ENCODE results near the gene BTBD18.
A peak's percentile ranks its signal among the peaks of the same experiment; 100 is the strongest.

BTBD18 gene, protein sequence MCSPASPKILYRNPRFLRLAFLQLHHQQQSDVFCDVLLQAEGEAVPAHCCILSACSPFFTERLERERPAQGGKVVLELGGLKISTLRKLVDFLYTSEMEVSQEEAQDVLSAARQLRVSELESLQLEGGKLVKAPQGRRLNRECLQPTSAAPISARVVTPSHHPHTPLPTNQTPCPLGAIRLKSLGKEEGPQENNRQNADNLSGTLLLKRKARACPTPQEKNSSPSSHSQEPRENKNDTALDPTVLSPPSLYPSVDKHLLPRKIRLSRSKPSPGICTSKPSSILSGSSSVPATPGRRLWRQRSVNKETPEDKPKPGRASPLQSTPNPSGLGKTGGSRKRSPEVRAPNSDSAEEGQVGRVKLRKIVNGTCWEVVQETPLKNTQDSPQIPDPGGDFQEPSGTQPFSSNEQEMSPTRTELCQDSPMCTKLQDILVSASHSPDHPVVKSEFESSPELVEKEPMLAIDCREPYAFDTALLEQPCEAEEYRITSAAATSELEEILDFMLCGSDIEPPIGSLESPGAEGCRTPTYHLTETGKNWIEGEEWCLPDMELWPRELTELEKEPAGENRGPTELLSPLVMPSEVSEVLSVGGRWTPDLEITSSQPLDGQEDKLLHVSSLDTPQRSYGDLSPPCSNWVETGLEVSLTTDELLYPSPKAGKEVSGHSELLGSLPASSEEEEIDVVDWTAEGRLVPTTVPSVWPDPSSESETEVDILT

DNA sequence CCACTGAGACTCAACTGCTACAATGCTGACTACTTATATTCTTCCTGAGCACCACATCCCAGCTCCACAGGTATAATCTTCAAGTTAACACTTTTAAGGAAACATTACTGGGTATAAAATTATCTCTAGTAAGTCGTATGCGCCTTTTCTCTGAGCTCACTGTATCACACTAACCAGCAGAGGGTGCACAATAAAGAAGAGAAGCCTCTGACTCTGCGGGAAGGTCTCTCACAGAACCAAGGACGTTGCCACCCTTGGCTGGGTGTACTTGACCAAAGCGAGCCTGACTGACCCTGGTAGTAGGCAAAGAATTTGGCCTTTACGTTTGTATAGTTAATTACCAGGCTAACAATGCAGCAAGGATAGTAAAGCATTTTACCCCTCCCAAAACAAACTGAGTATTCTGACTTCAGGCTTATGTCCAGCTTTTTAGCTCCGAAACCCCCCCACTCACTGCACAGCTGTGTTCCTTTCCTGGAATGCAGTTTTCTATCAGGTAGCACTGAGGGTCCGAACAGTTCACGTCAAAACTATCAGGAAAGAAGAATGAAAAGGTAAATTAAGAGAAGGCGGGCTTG lies at the start of gene BTBD18:
Gene BTBD18, minus strand, starts transcription at position 144 of the 578 bp plus-strand sequence. CDS start 631 bp downstream, outside the sequence.
- DNase-seq (ENCODE audit: low read depth in 2 of 2) = no peak

DNA sequence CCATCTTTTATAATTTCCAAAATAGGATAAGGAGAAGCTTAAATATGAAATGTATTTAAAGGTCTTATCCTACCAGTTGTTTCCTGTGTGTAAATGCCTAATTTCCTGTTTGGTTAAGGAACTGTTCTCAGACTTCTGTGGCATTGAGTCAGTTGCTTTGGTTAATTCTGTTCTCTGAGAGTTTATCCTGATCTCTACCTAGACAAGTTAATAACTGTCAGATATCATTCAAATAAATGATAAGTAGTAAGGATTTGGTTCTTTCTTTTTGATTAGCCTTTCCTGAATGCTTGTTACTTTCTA lies 49.5 kb upstream of the BTBD18 start:
- DNase-seq (ENCODE audit: low read depth in 2 of 2) = no peak

DNA sequence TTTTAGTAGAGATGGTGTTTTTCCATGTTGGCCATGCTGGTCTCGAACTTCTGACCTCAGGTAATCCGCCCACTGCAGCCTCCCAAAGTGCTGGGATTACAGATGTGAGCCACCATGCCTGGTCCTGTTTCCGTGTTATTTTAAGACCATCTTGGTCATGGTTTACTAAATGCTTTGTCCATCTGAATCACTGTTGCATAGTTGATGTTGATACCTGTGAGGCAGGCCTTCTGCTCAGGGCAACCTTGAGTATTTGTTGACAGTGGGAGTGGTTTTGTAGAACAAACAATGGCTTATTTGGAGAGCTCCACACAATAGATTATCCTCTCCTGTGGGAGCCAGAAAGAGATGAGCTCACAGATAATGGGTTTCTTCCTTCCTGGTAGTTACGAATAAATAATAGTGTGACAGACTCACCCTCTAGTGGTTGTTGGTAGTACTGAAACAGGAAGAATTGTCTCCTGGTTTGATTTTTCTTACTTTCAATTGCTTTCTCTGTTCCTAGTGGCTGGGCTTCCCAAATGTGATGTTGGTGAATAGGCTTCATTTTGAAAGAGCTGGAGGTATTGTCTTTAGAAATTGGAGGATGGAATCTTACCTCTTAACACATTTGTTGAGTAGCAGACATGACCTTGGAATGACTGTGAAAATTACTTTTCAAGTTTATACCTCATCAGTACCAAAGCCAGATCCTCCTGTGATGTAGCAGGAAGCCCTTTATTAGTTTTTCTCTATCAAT lies 49.0 kb upstream of the BTBD18 start:
- no peak for DNase-seq (ENCODE audit: low read depth in 2 of 2)

DNA sequence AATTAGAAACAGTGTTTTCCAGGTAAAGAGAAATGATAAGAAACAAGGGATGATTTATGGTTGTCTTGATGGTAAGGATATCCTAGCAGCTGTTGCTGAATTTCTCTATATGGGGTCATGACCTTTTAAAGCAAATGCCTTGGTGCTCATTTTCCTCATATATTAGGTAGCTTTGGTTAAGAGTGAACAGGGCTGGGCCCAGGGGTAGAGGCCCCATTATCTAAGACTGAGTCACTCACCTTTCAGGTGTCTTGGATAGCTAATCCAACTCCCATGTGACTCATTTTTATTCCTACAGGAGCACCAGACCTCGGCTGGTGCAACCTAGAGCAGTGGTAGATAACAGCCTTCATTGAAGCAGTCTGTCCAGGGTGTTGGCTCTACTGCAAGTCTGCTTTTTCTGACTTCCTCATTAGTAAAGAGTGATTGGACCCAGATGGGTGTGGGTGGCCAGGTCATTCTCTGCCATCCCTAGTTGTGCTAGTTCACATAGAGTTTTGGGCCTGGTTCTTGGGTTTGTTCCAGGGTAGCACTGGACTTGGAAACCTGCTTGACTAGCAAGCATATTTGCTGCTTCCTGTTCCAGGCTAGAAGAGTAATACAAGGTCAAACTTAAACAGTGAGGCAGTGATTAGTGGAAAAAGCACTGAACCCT lies 47.4 kb upstream of the BTBD18 start:
- no peak for DNase-seq (ENCODE audit: low read depth in 2 of 2)

DNA sequence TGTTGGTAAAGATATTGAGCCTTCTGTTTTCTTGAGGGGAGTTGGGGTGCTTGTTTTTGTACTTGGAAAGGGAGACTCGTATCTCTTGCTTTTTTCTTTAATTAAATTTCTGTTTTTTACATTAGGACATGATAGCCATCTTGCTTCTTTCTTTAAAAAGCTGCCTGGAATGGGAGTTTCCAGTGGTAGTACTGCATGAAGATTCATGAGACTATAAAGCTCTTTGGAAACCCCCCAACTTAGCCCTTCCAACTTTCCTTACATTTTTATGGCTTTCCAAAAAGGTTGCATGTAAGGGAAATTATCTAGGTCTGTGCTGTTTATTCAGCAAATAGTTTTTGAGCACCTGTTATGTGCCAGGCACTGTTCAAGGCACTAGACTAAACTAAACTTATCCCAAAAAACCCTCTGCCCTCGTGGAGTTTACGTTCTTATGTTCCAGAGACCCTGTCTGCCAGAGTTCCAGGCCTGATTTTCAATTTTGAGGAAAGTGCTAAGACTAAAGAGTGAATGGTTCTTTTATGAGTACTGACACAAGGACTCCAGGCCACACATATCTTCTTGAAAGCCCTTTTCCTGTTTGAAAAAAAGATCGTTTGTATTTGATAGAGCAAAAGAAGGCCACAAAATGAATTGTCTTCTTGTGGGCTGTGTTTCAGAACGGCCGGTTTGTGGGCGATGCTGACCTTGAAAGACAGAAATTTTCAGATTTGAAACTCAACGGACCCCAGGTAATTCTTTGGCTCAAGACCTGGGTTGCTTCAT lies 41.9 kb upstream of the BTBD18 start:
- DNase-seq (ENCODE audit: low read depth in 2 of 2) = no peak

DNA sequence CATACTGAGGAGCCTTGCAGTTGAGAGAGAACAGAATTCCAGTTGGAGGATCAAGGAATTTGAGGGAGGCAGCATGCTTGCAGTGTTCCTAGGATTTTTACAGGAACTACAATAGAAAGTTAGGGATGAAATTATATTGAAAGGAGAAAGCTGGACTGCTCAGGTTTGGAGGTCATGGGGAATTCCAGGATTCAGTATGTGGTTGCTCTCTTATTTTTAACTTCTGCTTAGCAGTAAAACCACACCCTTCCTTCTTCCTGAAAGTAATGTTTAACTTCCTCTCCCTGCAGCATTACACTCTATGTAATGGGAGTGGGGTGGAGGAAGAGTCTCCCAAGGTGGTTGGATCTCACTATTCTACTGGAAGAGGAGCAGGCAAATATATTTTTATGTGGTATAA lies 41.3 kb upstream of the BTBD18 start:
- no peak for DNase-seq (ENCODE audit: low read depth in 2 of 2)

DNA sequence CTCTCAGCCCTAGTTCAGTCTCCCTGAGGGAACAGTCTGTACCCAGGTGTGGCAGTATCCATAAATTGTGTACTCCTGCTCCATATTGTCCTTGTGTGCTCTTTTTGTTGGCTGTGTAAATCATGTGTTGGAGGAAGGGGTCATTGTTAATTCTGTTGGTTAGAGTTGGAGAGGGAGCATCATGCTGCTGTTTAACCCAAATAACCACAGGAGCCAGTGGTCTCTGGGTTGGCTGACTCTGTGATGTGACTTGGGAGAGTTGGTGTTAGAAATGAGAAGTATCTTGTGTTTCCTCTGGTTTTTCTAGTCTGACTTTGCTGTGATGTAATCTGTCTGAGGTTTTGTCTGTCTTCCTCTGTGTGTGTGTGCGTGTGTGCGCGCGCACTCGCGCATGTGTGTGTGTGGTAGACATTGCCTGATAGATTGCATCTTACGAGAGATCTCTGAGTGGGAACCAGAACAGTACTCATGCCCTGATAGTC lies 40.5 kb upstream of the BTBD18 start:
- DNase-seq (ENCODE audit: low read depth in 2 of 2) = peak; percentile 54 to 67

DNA sequence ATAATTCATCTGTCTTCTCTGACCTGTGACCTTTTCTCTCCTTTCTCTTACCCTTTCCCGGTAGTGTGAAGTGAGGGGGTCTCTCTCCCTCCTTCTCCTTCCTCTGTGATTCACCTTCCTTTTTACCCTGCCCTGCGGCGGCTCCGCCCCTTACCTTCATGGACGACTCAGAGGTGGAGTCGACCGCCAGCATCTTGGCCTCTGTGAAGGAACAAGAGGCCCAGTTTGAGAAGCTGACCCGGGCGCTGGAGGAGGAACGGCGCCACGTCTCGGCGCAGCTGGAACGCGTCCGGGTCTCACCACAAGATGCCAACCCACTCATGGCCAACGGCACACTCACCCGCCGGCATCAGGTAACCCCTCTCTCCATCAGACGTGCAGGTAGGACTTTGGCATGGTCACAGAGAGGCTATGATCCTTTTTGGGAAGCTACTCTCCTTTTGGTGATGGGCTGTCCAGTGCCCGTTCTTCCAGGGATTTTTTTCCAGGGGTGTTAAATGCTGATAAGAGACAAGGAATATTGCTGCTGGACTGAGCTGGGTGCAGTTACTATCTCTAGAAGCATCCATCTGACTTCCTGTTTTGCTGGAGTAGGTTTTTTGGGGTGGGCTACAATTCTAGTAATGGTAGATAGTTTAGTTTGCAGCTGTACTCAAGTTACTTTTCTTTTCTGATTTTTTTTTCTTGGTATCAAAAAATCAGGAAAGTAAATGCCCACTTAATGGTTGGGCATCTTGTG lies 39.9 kb upstream of the BTBD18 start:
- DNase-seq (ENCODE audit: low read depth in 2 of 2) = no peak

DNA sequence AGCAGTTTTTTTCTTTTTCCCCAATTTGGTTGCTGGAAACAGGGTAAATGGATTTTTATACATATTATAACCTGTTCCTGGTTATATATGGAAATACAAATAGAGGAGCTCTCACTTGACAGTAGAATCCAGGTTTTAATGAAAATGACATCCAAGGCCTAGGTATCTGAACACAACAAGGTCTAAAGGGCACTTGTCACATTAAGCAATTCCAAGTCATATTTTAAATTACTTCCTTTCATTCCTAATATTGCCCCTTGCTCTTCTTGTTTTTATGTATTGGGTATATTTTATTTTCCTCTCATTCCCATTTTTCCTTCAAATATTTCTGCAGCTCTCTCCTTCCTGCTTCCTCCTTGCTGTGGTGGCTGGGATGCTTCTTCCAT lies 37.1 kb upstream of the BTBD18 start:
- no peak for DNase-seq (ENCODE audit: low read depth in 2 of 2)

DNA sequence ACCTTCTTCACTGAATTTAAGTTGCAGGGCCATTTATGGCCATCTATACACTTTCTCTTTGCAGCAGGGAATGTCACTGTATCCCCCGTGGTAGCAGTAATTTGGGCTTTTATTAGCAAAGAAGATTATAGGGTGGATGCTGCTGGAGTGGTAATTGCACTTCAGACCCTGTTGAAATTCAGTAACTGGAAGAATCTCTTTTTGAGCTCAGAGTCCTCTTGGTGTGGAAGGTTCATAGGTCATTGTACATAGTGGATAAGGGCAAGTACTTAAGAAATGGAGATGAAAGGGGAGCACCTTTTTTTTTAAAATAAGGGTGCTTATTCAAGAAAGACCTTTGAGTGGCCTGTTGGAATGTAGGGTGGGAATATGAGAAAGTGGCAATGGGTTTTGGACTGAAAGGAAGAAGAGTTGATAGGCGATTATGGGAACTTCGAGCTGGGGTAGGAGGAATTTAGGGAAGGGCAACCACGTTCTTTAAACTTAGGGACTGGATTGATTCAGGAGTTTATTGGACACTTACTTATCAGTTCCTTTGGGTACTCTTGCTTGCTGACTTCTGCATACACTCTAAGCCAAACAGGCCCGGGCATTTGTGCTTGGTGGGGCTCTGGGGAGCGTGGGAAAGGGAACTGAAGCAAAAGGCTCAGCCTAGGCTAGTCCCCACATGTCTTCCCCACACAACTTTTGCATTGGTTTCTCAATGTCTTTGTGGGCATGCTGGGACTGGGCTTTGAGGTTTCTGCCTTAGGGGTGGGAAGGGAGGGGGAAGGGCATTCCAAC lies 36.5 kb upstream of the BTBD18 start:
- no peak for DNase-seq (ENCODE audit: low read depth in 2 of 2)

DNA sequence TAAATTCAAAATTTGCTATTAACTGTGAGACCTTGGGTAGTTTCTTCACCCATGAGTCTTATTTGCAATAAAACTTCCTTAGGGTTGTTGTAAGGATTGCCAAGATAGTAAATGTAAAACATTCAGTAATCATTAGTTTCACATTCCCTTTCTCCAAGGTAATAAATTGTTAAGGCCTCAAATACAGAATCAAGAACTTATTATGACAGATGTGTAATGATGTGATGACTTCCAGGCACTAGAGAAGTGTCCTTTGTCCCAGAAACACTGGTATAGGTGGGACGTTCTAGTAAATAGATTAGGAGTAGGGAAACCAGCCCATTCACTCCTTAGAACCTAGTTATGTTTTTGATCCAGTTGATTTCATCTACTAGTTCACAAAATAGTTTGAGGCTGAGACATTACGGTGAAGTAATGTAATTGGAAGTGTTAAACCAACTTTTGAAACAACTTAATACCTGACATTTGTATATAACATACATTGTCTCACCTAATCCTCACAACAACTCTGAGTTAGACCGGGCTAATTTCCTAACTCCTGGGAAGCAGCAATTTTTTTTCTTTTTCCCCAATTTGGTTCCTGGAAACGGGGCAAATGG lies 35.5 kb upstream of the BTBD18 start:
- DNase-seq (ENCODE audit: low read depth in 2 of 2) = no peak

DNA sequence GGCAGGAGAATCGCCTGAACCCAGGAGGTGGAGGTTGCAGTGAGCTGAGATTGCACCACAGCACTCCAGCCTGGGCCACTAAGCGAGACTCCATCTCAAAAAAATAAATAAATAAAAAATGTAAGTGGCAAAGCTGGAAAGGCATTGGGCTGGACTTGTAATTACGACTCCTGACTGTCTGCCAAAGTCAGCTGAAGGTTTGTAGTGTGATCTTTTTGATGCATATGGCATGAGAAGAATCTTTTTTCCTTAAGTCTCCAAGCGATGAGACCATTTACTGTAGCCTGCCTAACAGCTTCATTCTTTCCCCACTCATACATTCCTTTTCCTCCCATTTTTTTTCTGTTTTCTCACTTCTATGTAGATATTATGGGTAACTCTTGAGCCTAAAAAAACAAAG lies 34.8 kb upstream of the BTBD18 start:
- DNase-seq (ENCODE audit: low read depth in 2 of 2) = no peak

DNA sequence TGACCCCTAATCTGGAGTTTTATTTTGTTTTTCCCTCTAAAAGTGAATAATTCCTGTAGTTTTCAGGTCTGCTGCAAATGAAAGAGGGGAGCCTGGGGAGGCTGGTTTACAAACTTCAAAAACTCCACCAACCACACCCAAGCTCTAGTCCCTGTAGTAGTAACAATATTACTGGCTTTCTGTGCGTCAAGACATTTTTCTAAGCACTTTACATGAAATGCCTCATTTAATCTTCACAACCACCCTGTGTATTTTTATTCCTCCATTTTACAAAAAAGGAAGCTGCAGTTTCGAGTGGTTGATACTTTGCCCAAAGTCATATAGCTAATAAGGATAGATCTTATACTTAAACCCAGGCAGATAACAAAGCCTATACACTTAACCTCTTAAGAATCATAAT lies 33.5 kb upstream of the BTBD18 start:
- no peak for DNase-seq (ENCODE audit: low read depth in 2 of 2)

DNA sequence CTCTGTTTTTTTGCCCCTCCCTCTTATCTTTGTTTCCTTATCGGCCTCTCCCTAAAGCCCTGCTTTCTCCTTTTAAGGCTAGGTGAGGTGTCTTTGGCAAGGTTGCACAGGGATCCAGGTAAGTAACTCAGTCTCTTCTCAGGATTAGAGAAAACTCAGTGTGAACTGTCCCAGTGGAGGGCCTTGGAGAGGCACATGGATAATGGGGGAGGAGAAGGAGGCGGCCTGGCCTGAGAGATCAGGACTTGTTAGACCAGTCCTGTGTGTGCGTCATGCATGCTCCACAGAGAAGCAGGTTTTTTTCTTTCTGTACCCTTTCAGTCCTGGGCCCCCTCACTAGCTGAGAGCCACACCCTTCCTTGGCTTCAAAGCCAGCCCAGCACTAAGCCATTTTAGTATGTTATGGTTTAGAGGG lies 29.9 kb upstream of the BTBD18 start:
- no peak for DNase-seq (ENCODE audit: low read depth in 2 of 2)

DNA sequence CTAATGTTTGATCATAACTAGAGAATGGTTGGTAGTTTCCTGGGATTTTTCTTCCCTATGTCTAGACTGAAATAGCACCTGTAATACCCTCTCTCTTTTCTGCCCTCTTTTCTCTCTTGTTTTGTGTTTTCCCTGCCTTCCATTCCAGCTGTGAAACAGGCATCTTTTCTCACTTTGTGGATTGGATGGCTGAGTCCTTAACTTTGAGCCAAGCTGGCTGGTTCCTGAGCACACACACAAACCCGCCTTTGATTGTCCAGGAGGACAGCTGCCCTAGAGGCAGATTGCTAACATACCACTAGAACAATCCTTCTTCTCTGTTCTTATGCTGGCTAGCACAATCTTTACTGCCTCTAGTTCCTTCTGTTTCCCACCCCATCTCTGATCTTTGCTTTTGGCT lies 27.7 kb upstream of the BTBD18 start:
- no peak for DNase-seq (ENCODE audit: low read depth in 2 of 2)

DNA sequence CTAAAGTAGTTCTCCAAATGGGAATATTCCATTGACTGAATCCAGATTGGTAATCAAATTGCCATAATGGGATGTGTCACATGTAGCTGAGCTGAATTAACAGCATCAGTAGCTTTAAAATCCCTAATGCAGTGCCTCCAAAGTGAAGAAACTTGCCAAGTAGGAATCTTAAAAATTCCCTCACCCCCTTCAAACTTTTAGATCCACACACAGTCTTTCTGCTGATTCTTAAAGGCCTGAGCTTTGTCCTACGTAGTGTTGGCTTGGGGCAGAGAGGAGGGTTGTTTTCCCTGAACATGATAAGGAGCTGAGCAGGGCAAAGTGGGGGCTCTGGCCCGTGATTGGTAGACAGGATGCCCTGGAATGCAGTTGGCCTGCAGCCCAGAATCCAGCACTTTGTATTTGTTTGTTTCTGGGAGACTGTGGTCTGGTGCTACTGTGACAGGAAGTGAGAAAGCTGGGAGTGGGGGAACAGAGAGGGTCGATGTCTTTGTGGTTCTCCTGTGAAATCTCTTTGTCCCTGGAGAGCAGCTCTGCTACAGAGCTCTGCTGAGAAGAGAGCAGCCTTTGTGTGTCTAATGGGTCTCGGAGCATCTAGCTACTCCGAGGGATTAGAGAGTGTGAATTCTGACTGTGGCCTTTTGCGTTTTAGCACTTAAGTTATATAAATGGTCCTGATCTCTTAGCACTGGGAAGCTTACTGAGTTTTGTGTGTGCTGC lies 26.9 kb upstream of the BTBD18 start:
- no peak for DNase-seq (ENCODE audit: low read depth in 2 of 2)

DNA sequence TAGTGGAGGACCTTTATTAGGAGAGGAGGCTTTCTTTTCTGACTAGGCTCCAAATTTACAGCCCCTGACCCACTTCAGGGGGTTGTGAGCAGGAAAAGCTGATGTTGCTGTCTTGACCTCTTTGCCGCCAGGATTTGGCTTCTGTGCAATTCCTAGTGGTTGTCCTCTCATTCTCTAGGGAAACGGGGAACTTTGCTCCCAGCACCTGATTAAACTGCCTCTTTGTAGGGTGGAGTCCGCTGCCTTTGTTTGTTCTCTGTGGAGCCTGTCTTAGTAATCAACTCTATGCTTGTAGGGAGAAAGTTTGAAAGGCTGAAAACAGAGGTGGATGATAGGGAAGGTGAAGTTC lies 26.3 kb upstream of the BTBD18 start:
- no peak for DNase-seq (ENCODE audit: low read depth in 2 of 2)

DNA sequence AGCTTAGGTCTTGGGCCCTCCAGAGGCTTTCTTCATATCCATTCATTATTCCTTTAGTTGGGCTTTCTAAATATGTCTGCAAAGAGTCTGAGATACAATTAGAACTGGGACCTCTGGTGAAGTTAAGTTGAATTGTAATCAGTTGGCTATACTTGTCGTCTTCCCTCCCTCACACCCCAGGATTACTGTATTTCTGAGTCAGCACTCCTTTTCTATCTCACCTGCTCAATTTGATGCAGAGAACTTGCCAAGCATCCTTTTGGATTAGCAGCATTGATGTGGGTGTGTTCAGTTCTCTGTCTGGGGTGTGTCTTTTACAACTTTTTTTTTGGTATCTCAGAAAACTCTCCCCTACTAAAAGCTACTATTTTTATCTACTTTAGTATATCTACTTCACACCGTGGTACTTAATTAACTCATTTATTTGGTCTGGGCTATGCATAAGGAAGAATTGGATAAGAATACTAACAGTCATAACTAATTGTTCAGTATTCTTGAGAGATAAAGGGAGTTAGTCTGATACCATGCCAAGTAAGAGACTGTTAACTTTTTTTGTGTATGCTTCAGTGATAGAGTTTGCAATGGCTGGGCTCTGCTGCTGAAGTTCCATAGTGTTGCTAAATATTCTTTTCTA lies 25.1 kb upstream of the BTBD18 start:
- no peak for DNase-seq (ENCODE audit: low read depth in 2 of 2)

All from stimulated activated CD4-positive, alpha-beta T cell treated with anti-CD3 and anti-CD28 coated beads, Interleukin-4, amount 100 ng/mL, for 48 hours (primary cell).